Gastroesophageal sphincter (tissue), 3 donors: ENCODE measurements around the gene TEN1.

Experiments
- EP300 ChIP-seq: sonication (generic); formaldehyde crosslinking; IDR thresholded peaks from one replicate; pipeline ENCODE4 v1.6.1; 2017; ENCODE audit warnings: antibody characterized with exemption, mild to moderate bottlenecking
- POLR2A ChIP-seq, 2 donors: fragments of 450-650 bp; IDR thresholded peaks; one replicate each; pipeline ENCODE4 v1.6.1; 2017; ENCODE audit warnings: antibody characterized with exemption in 2 of 2, mild to moderate bottlenecking in 2 of 2, moderate library complexity in 1 of 2
- TF ChIP-seq, protein P1 (sequence below), 4 experiments: fragments of 200-600 bp in 2 of 4; fragments of 450-650 bp in 2 of 4; sonication (generic) in 1 of 4; IDR thresholded peaks; one replicate each; pipeline ENCODE4 v1.5.1; 2017 to 2019; ENCODE audit warnings: antibody characterized with exemption in 4 of 4, mild to moderate bottlenecking in 2 of 4, moderate library complexity in 2 of 4

DNA sequence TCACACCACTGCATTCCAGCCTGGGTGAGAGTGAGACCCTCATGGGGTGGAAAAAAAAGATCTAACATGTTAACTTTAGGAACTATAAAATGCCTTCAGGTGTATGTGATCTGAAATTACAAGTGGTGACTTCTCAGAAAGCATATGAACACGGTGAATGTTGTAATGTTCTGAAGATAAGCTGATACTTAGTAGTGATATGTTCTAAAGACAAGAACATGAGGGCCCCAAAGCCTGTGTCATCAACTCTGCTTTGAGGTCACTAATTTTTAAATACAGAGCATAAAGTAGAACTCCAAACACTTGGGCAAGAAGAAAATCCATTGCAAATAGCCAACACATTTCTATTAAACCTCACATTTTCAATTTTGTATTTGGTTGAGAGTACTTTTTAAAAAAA, 35.5 kb upstream of the TEN1 start:
- TF ChIP-seq POLR2A (IDR thresholded peaks at IDR 0.05) = no peak
- TF ChIP-seq EP300 = no peak
- TF ChIP-seq, protein P1, sequence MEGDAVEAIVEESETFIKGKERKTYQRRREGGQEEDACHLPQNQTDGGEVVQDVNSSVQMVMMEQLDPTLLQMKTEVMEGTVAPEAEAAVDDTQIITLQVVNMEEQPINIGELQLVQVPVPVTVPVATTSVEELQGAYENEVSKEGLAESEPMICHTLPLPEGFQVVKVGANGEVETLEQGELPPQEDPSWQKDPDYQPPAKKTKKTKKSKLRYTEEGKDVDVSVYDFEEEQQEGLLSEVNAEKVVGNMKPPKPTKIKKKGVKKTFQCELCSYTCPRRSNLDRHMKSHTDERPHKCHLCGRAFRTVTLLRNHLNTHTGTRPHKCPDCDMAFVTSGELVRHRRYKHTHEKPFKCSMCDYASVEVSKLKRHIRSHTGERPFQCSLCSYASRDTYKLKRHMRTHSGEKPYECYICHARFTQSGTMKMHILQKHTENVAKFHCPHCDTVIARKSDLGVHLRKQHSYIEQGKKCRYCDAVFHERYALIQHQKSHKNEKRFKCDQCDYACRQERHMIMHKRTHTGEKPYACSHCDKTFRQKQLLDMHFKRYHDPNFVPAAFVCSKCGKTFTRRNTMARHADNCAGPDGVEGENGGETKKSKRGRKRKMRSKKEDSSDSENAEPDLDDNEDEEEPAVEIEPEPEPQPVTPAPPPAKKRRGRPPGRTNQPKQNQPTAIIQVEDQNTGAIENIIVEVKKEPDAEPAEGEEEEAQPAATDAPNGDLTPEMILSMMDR (IDR thresholded peaks at IDR 0.05) = no peak
